Neural progenitor cell (in vitro differentiated cells): Measurements from ENCODE around the gene GATC. TPM values are rescaled to one million over a fixed set of nuclear protein-coding genes. Genes with fewer than 3 reads are reported as not detected.

Source experiments
- DNase-seq: peaks from one replicate; pipeline ENCODE4 v3.0.0-alpha.2; 2016; ENCODE audit warnings: low spot score
- H2AFZ ChIP-seq: fragments of 200-600 bp; sonication (generic); replicated peaks from 2 replicates; pipeline ENCODE4 v1.6.1; 2016; ENCODE audit warnings: antibody characterized with exemption
- H3F3A ChIP-seq: fragments of 200-600 bp; sonication (generic); 2 replicates; pipeline ENCODE4 v1.6.1; 2016; ENCODE audit warnings: antibody characterized with exemption, low read depth
- H3K27ac ChIP-seq: fragments of 200-600 bp; sonication (generic); 2 replicates; pipeline ENCODE4 v1.5.1; 2016; ENCODE audit warnings: mild to moderate bottlenecking
- H3K27me3 ChIP-seq: fragments of 200-600 bp; sonication (generic); 2 replicates; pipeline ENCODE4 v1.6.1; 2016; ENCODE audit warnings: mild to moderate bottlenecking, moderate library complexity
- H3K36me3 ChIP-seq: fragments of 200-600 bp; sonication (generic); 2 replicates; pipeline ENCODE4 v1.5.1; 2016
- H3K4me1 ChIP-seq: fragments of 200-600 bp; sonication (generic); 2 replicates; pipeline ENCODE4 v1.6.1; 2016; ENCODE audit warnings: mixed run types
- H3K4me2 ChIP-seq: fragments of 200-600 bp; sonication (generic); 2 replicates; pipeline ENCODE4 v1.6.1; 2016
- H3K4me3 ChIP-seq: fragments of 200-600 bp; sonication (generic); 2 replicates; pipeline ENCODE4 v1.5.1; 2016
- H3K79me2 ChIP-seq: fragments of 200-600 bp; sonication (generic); 2 replicates; pipeline ENCODE4 v1.6.1; 2016; ENCODE audit warnings: low read depth
- H3K9ac ChIP-seq: fragments of 200-600 bp; sonication (generic); 2 replicates; pipeline ENCODE4 v1.6.1; 2016
- H3K9me3 ChIP-seq: fragments of 200-600 bp; sonication (generic); 2 replicates; pipeline ENCODE4 v1.5.1; 2016; ENCODE audit warnings: low read depth
- H4K20me1 ChIP-seq: fragments of 200-600 bp; sonication (generic); 2 replicates; pipeline ENCODE4 v1.6.1; 2016; ENCODE audit warnings: low read depth
- H3K27ac Mint-ChIP-seq: 3 replicates; pipeline ENCODE4 v1.8.0; 2021; ENCODE audit warnings: mixed read lengths
- H3K27me3 Mint-ChIP-seq: 2 replicates; pipeline ENCODE4 v1.8.0; 2022; ENCODE audit warnings: low read depth, mild to moderate bottlenecking, inconsistent platforms, moderate library complexity, mixed read lengths; ENCODE audit not compliant: insufficient read depth
- H3K36me3 Mint-ChIP-seq: 3 replicates; pipeline ENCODE4 v1.8.0; 2021; ENCODE audit warnings: mixed read lengths
- H3K4me1 Mint-ChIP-seq: 3 replicates; pipeline ENCODE4 v1.8.0; 2021; ENCODE audit warnings: mixed read lengths
- H3K4me3 Mint-ChIP-seq: 3 replicates; pipeline ENCODE4 v1.8.0; 2021; ENCODE audit warnings: mild to moderate bottlenecking, moderate library complexity, mixed read lengths
- H3K9me3 Mint-ChIP-seq: 3 replicates; pipeline ENCODE4 v1.8.0; 2020; ENCODE audit warnings: mixed read lengths
- CTCF ChIP-seq: fragments of 200-600 bp; sonication (generic); IDR thresholded peaks from 2 replicates; pipeline ENCODE4 v1.5.1; 2017; ENCODE audit warnings: antibody characterized with exemption, mild to moderate bottlenecking
- EZH2phosphoT487 ChIP-seq: fragments of 200-600 bp; sonication (generic); IDR thresholded peaks from 2 replicates; pipeline ENCODE4 v1.6.1; 2017; ENCODE audit warnings: antibody characterized with exemption
- small RNA-seq: library from RNA; depleted of rRNA; stranded (forward); fragments of <200 nt; gene quantifications from one replicate; pipeline ENCODE3, GENCODE V24; 2015
- total RNA-seq: library from RNA; depleted of rRNA; stranded (reverse); fragments of >200 nt; gene quantifications from 2 replicates; pipeline ENCODE4 v1.2.3, GENCODE V29; 2015; ENCODE audit warnings: low replicate concordance

The GATC gene
- total RNA-seq, 1 donor from 2014 or later, result 29.1 TPM

GRCh38 chr12:120508537-120508936 lies 62.3 kb downstream of the GATC start:
- Mint-ChIP-seq H3K4me1 (no peaks in the 10 kb centered on the region), H3K36me3 (peaks cover 15% of the 10 kb centered on the region), H3K27me3 (no peaks in the 10 kb centered on the region), H3K4me3 (no peak overlapping the region), H3K27ac (no peak overlapping the region), H3K9me3 (no peaks in the 10 kb centered on the region)
- Histone ChIP-seq H3K4me1 (no peaks in the 10 kb centered on the region), H3K4me2 (no peak overlapping the region), H3K4me3 (no peak overlapping the region), H3K79me2 (no peaks in the 10 kb centered on the region), H3K36me3 (no peaks in the 10 kb centered on the region), H3F3A (peaks cover 6% of the 10 kb centered on the region), H3K9ac (no peak overlapping the region), H3K9me3 (no peaks in the 10 kb centered on the region), H3K27me3 (no peaks in the 10 kb centered on the region), H3K27ac (no peak overlapping the region), H4K20me1 (no peaks in the 10 kb centered on the region), H2AFZ (no peak overlapping the region)
- DNase-seq, result no peak
- TF ChIP-seq EZH2phosphoT487 (no peak), CTCF (no peak)

Small RNA genes lying within 50 kb of the gene (small RNA-seq; reads per million reads assigned to genes)
- not detected for gene RF00019

Other genes with a start within 250 kb of the GATC start
- gene RPLP0, start 245.3 kb upstream of the GATC start, total RNA-seq, result 7,069 and 9,364 TPM in 2 replicates
- gene PXN, start 180.7 kb upstream of the GATC start, total RNA-seq, result 8.2 and 19.3 TPM in 2 replicates
- under 0.01 TPM in 1 of 2 replicates, not detected in the other for gene RNU4-2, start 154.5 kb upstream of the GATC start, total RNA-seq
- gene RNU4-1, start 153.2 kb upstream of the GATC start, total RNA-seq, result under 0.01 TPM in 2 replicates
- gene SIRT4, start 144.1 kb upstream of the GATC start, total RNA-seq, result 3.8 and 6.8 TPM in 2 replicates
- not detected in 2 replicates for gene PLA2G1B, start 118.7 kb upstream of the GATC start, total RNA-seq
- 40.2 and 48.6 TPM in 2 replicates for gene MSI1, start 77.3 kb upstream of the GATC start, total RNA-seq
- gene COX6A1, start 8.3 kb upstream of the GATC start, total RNA-seq, result 296 and 432 TPM in 2 replicates
- 47.2 and 72.1 TPM in 2 replicates for gene TRIAP1, start 60 bp upstream of the GATC start, total RNA-seq
- 257 and 273 TPM in 2 replicates for gene SRSF9, start 23.3 kb downstream of the GATC start, total RNA-seq
- 284 and 355 TPM in 2 replicates for gene DYNLL1, start 49.7 kb downstream of the GATC start, total RNA-seq
- 66.7 and 72.7 TPM in 2 replicates for gene COQ5, start 82.7 kb downstream of the GATC start, total RNA-seq
- gene RNF10, start 87.9 kb downstream of the GATC start, total RNA-seq, result 75.9 and 131 TPM in 2 replicates
- 42.7 and 43.7 TPM in 2 replicates for gene POP5, start 135.0 kb downstream of the GATC start, total RNA-seq
- gene CABP1, start 194.2 kb downstream of the GATC start, total RNA-seq, result 0.47 and 1.6 TPM in 2 replicates
- 94.7 and 100 TPM in 2 replicates for gene MLEC, start 240.7 kb downstream of the GATC start, total RNA-seq